Measurements from ENCODE around the gene ZFYVE27. TPM values are rescaled to one million over a fixed set of nuclear protein-coding genes. Genes with fewer than 3 reads are reported as not detected.

ZFYVE27 gene
- total RNA-seq, 3 donors from 2014 or later: 26.9 to 37.6 (median 29.2) TPM

GRCh38 chr10:97752956-97753355, 16.0 kb downstream of the ZFYVE27 start:
- no peaks in the 10 kb centered on the region for H3K4me1 ChIP-seq
- TF ChIP-seq POLR2AphosphoS5 (IDR thresholded peaks at IDR 0.05) (no peak), POLR2A (IDR thresholded peaks at IDR 0.05) (no peak), CTCF (IDR thresholded peaks at IDR 0.05) (no peak)
- H3K27me3 ChIP-seq: no peaks in the 10 kb centered on the region
- DNase-seq (ENCODE audit: low spot score in 2 of 2): no peak
- no peaks in the 10 kb centered on the region for H3K36me3 ChIP-seq
- H3K4me3 ChIP-seq: no peak overlapping the region
- no peak overlapping the region for H3K27ac ChIP-seq
- intact Hi-C loops (cut with DNase I; ENCODE audit: low total_unique reads): no loop called here
- H3K9me3 ChIP-seq: no peaks in the 10 kb centered on the region

GRCh38 chr10:97754726-97755125, 17.8 kb downstream of the ZFYVE27 start:
- H3K4me1 ChIP-seq: no peaks in the 10 kb centered on the region
- intact Hi-C loops (cut with DNase I; ENCODE audit: low total_unique reads): no loop called here
- no peaks in the 10 kb centered on the region for H3K27me3 ChIP-seq
- H3K36me3 ChIP-seq: no peaks in the 10 kb centered on the region
- no peak overlapping the region for H3K27ac ChIP-seq
- H3K9me3 ChIP-seq: no peaks in the 10 kb centered on the region
- no peak for DNase-seq (ENCODE audit: low spot score in 2 of 2)
- TF ChIP-seq POLR2A (IDR thresholded peaks at IDR 0.05) (no peak), CTCF (IDR thresholded peaks at IDR 0.05) (no peak), POLR2AphosphoS5 (IDR thresholded peaks at IDR 0.05) (no peak)
- H3K4me3 ChIP-seq: no peak overlapping the region

- H3K4me1 ChIP-seq: no peaks in the 10 kb centered on the region
- intact Hi-C loops (cut with DNase I; ENCODE audit: low total_unique reads): no loop called here
- H3K27me3 ChIP-seq: no peaks in the 10 kb centered on the region
- no peaks in the 10 kb centered on the region for H3K36me3 ChIP-seq
- no peak for TF ChIP-seq POLR2AphosphoS5 (IDR thresholded peaks at IDR 0.05)
- no peak for TF ChIP-seq CTCF (IDR thresholded peaks at IDR 0.05)
- TF ChIP-seq POLR2A (IDR thresholded peaks at IDR 0.05): no peak
- H3K4me3 ChIP-seq: no peak overlapping the region
- H3K27ac ChIP-seq: no peak overlapping the region
- H3K9me3 ChIP-seq: no peaks in the 10 kb centered on the region
- DNase-seq (ENCODE audit: low spot score in 2 of 2): no peak
These were observed 18.8 kb downstream of the ZFYVE27 start for GRCh38 chr10:97755718-97756117.

GRCh38 chr10:97757471-97757870, 20.5 kb downstream of the ZFYVE27 start:
- Histone ChIP-seq H3K4me3 (no peak overlapping the region), H3K4me1 (no peaks in the 10 kb centered on the region), H3K27me3 (no peaks in the 10 kb centered on the region), H3K9me3 (no peaks in the 10 kb centered on the region), H3K36me3 (no peaks in the 10 kb centered on the region), H3K27ac (no peak overlapping the region)
- no peak for TF ChIP-seq CTCF (IDR thresholded peaks at IDR 0.05)
- no peak for TF ChIP-seq POLR2A (IDR thresholded peaks at IDR 0.05)
- no peak for TF ChIP-seq POLR2AphosphoS5 (IDR thresholded peaks at IDR 0.05)
- peak in 1 of 2 donors; percentile 39 for DNase-seq (ENCODE audit: low spot score in 2 of 2)
- intact Hi-C loops (cut with DNase I; ENCODE audit: low total_unique reads): no loop called here

- Histone ChIP-seq H3K27ac (no peak overlapping the region), H3K36me3 (no peaks in the 10 kb centered on the region), H3K27me3 (no peaks in the 10 kb centered on the region), H3K9me3 (no peaks in the 10 kb centered on the region), H3K4me3 (no peak overlapping the region), H3K4me1 (no peaks in the 10 kb centered on the region)
- TF ChIP-seq CTCF (IDR thresholded peaks at IDR 0.05) (peak in 2 of 3 donors; percentile 61 to 68), POLR2A (IDR thresholded peaks at IDR 0.05) (no peak)
- intact Hi-C loops (cut with DNase I; ENCODE audit: low total_unique reads): no loop called here
- DNase-seq (ENCODE audit: low spot score in 2 of 2): no peak
These were observed 22.4 kb downstream of the ZFYVE27 start for GRCh38 chr10:97759158-97759887.
